ENCODE data around the gene POLH.
"Not testable (repeated sequence)": the region's sequence is repeated elsewhere in the genome, so short reads cannot be mapped to it uniquely, and the experiment has no call there.

- TF ChIP-seq POLR2A (IDR thresholded peaks at IDR 0.05); POLR2AphosphoS5 (IDR thresholded peaks at IDR 0.05; ENCODE audit: insufficient read depth in 1 of 2, low read depth in 1 of 2): not testable (repeated sequence)
- TF ChIP-seq, protein P1, sequence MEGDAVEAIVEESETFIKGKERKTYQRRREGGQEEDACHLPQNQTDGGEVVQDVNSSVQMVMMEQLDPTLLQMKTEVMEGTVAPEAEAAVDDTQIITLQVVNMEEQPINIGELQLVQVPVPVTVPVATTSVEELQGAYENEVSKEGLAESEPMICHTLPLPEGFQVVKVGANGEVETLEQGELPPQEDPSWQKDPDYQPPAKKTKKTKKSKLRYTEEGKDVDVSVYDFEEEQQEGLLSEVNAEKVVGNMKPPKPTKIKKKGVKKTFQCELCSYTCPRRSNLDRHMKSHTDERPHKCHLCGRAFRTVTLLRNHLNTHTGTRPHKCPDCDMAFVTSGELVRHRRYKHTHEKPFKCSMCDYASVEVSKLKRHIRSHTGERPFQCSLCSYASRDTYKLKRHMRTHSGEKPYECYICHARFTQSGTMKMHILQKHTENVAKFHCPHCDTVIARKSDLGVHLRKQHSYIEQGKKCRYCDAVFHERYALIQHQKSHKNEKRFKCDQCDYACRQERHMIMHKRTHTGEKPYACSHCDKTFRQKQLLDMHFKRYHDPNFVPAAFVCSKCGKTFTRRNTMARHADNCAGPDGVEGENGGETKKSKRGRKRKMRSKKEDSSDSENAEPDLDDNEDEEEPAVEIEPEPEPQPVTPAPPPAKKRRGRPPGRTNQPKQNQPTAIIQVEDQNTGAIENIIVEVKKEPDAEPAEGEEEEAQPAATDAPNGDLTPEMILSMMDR (IDR thresholded peaks at IDR 0.05), result not testable (repeated sequence)
Measured at GRCh38 chr6:43589564-43589963, 13.6 kb downstream of the POLH start.
